Measurements from ENCODE around the gene MGME1.

The MGME1 gene

DNA sequence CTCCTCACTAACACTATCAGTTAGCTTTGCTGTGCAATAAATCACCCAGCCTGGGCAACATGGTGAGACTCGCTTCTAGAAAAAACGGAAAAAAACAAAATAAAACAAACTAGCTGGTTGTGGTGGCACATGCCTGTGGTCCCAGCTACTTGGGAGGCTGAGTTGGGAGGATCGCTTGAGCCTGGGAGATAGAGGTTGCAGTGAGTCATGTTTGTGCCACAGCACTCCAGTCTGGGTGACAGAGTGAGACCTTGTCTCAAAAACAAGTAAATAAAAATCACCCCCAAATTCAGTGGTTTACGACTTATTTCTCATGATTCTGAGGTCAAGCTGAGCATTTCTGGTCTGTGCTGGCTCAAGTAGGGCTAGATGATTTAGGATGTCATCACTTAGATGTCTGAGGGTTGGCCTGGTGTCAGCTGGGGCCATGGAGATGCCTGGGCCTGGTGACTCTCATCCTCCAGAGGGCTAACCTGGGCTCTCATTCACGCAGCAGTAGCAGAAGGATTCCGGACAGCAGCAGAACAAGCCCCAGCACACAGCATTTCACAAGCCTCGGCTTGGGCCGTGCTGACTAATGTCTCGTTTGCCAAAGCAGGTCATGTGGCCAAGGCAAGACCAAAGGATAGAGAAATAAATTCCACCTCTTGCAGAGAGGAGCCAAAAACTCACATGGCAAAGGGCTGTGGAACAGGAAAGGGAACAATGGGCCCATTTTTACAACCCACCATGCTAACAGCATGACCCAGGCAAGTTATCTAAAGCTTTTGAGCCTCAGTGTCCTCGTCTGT is 32.5 kb downstream of the MGME1 start:
- DNase-seq (ENCODE audit: low read depth in 2 of 2) = peak; percentile 92 to 93
- no peak for TF ChIP-seq CTCF (IDR thresholded peaks at IDR 0.05; ENCODE audit: low read depth, low read length)
- no peak overlapping the region for H3K4me3 ChIP-seq (replicated peaks in 1 of 2; ENCODE audit: low read depth in 2 of 2, low read length in 2 of 2)

GRCh38 chr20:18003897-18004296 is 35.1 kb downstream of the MGME1 start:
- DNase-seq (ENCODE audit: low read depth in 2 of 2) = no peak
- no peak overlapping the region for H3K4me3 ChIP-seq (replicated peaks in 1 of 2; ENCODE audit: low read depth in 2 of 2, low read length in 2 of 2)
- no peak for TF ChIP-seq CTCF (IDR thresholded peaks at IDR 0.05; ENCODE audit: low read depth, low read length)

DNA sequence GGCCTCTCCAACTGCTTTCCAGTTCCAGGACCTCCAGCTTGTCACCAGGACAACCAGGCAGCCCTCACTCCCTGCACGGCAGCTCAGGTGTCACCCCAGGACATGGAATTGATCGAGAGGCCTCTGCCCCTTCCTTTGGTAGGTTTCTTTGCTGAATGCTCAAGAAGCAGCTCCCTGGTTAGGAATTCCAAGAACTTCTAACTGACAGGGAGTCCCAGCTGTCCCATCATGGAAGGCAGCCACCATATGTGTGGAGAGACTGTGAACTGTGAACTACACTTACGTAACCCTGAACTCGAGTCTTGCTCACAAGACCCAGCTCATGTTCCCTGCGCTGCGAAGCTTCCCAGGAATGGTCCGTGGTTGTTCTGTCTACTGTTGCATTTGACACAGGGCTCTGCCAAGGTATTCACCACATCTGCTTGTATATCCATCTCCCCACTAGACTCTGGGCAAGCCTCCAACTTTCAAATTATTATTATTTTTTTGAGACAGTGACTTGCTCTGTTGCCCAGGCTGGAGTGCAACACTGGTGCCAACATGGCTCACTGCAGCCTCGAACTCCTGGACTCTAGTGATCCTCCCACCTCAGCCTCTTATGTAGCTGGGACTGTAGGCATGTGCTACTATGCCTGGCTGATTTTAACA is 35.7 kb downstream of the MGME1 start:
- no peak for TF ChIP-seq CTCF (IDR thresholded peaks at IDR 0.05; ENCODE audit: low read depth, low read length)
- H3K4me3 ChIP-seq (replicated peaks in 1 of 2; ENCODE audit: low read depth in 2 of 2, low read length in 2 of 2) = no peak overlapping the region
- peak in 1 of 2 donors; percentile 60 for DNase-seq (ENCODE audit: low read depth in 2 of 2)

DNA sequence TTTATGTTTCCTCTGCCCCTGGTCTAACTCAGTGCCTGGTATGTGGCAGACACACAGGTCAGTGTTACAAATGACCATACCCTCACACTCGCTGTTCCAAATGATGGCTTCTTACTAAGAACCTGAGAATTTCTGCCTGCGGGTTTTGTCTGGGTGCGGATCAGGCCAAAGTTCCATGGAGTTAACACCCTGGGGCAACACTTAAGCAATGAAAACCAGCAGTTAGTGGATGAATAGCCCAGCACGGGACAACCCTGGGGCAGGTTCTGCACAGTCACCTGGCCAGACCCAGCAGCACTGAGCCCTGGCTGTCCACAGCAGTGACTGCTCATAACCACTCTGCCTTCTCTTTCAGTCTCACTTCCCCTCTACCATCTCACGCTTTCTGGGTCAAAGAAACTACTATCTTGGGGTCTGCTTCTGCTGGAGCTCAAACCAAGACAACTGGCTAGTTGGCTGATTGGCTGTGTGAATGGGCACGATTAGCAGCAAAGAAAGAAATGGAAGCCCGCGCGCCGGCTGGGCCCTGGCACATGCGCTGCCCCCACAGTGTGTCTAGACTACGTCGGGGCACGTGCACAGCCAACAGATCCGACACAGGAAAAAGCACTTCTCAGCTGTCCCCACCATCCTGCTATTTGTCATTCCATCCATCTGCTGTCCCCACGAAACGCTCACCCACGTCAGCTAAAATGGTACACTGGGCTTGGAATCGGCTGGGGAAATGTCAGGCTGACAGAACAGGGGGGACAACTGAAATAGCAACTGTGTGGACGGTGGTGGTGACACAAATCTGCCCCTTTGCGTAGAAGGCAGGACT is 36.6 kb downstream of the MGME1 start:
- DNase-seq (ENCODE audit: low read depth in 2 of 2) = no peak
- no peak for TF ChIP-seq CTCF (IDR thresholded peaks at IDR 0.05; ENCODE audit: low read depth, low read length)
- H3K4me3 ChIP-seq (replicated peaks in 1 of 2; ENCODE audit: low read depth in 2 of 2, low read length in 2 of 2) = no peak overlapping the region

DNA sequence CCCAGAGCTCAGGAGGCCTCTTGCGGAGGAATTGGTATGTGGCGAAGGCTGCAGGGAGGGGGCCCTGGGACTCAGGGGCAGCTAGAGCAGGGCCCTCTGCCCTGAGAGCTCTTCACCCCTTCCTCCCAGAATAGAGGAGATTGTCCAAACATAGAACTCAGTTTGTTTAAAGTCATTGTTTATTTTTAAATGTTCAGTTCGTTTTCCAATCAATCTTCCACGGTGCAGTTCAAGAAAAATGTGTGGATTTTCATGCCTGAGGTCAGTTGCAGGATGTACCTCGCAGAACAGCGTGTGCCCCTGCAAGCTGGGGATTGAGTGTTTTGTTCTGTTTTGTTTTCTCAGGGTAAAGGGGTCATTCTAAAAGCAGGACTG is 37.2 kb downstream of the MGME1 start:
- no peak for TF ChIP-seq CTCF (IDR thresholded peaks at IDR 0.05; ENCODE audit: low read depth, low read length)
- DNase-seq (ENCODE audit: low read depth in 2 of 2) = no peak
- H3K4me3 ChIP-seq (replicated peaks in 1 of 2; ENCODE audit: low read depth in 2 of 2, low read length in 2 of 2) = no peak overlapping the region

DNA sequence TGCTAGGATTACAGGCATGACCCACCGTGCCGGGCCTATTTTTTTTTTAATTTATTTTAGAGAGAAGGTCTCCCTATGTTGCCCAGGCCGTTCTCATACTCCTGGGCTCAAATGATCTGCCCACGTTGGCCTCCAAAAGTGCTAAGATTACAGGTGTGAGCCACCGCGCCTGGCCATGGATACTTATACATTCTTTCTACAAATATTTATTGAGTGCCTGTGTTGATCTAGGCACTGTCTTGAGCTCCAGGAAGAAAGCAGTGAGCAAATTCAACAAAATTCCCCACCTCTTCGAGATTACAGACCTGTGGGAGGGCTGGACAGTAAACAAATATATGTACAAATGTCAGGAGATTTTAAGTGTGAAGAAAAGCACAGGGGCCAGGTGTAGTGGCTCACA is 37.9 kb downstream of the MGME1 start:
- no peak for TF ChIP-seq CTCF (IDR thresholded peaks at IDR 0.05; ENCODE audit: low read depth, low read length)
- H3K4me3 ChIP-seq (replicated peaks in 1 of 2; ENCODE audit: low read depth in 2 of 2, low read length in 2 of 2) = no peak overlapping the region
- DNase-seq (ENCODE audit: low read depth in 2 of 2) = no peak

All from cardiac fibroblast (primary cell).